HUES48 (cell line): ENCODE data around the gene PSD.
A peak's percentile ranks its signal among the peaks of the same experiment; 100 is the strongest.

Experiments used
- H3K27ac ChIP-seq: one replicate; pipeline ENCODE4 v1.7.0; 2013; ENCODE audit warnings: low read depth, low read length, inconsistent platforms
- H3K27me3 ChIP-seq: 2 replicates; pipeline ENCODE4 v1.6.1; 2013; ENCODE audit warnings: mild to moderate bottlenecking, low read length; ENCODE audit not compliant: control insufficient read depth, insufficient read depth
- H3K36me3 ChIP-seq: 2 replicates; pipeline ENCODE4 v1.6.1; 2013; ENCODE audit warnings: low read length; ENCODE audit not compliant: control insufficient read depth, insufficient read depth
- H3K4me1 ChIP-seq: 2 replicates; pipeline ENCODE4 v1.6.1; 2013; ENCODE audit warnings: mild to moderate bottlenecking, low read length; ENCODE audit not compliant: control insufficient read depth, insufficient read depth
- H3K4me3 ChIP-seq: 2 replicates; pipeline ENCODE4 v1.5.1; 2013; ENCODE audit warnings: mild to moderate bottlenecking, low read depth, low read length
- H3K9ac ChIP-seq: 2 replicates; pipeline ENCODE4 v1.6.1; 2013; ENCODE audit warnings: mild to moderate bottlenecking, low read depth, low read length, moderate library complexity
- H3K9me3 ChIP-seq: 2 replicates; pipeline ENCODE4 v1.6.1; 2013; ENCODE audit warnings: low read length; ENCODE audit not compliant: control insufficient read depth, insufficient read depth

The PSD gene

GRCh38 chr10:102438374-102438773 lies 19.8 kb upstream of the PSD start:
- H3K4me3 ChIP-seq: no peak overlapping the region
- H3K27me3 ChIP-seq: peaks cover 39% of the 10 kb centered on the region
- H3K36me3 ChIP-seq: no peaks in the 10 kb centered on the region
- H3K4me1 ChIP-seq: peaks cover 12% of the 10 kb centered on the region
- H3K27ac ChIP-seq: no peak overlapping the region
- H3K9me3 ChIP-seq: no peaks in the 10 kb centered on the region
- H3K9ac ChIP-seq: no peak overlapping the region

DNA sequence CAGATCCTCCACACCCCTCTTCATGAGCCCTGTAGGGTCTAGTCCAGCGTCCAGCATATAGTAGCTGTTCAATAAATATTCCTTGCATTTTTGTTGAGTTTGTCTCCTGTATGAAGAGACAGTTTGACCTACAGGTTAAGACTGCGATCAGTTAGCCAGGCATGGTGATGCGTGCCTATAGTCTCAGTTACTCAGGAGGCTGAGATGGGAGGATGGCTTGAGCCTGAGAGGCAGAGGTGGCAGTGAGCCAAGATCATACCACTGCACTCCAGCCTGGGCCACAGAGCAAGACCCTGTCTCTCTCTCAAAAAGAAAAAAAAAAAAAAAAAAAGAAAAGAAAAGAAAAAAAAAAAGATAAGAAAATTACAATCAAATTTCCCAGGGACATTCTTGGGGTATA lies 18.9 kb upstream of the PSD start:
- Histone ChIP-seq H3K9me3 (no peaks in the 10 kb centered on the region), H3K27ac (no peak overlapping the region), H3K36me3 (no peaks in the 10 kb centered on the region), H3K4me3 (no peak overlapping the region), H3K4me1 (peaks cover 12% of the 10 kb centered on the region), H3K27me3 (peaks cover 44% of the 10 kb centered on the region), H3K9ac (no peak overlapping the region)

- Histone ChIP-seq H3K27me3 (peaks cover 44% of the 10 kb centered on the region), H3K27ac (no peak overlapping the region), H3K9ac (no peak overlapping the region), H3K4me3 (no peak overlapping the region), H3K36me3 (no peaks in the 10 kb centered on the region), H3K9me3 (no peaks in the 10 kb centered on the region), H3K4me1 (peaks cover 16% of the 10 kb centered on the region)
These were observed 17.7 kb upstream of the PSD start for GRCh38 chr10:102436312-102436711.

- Histone ChIP-seq H3K27me3 (peaks cover 44% of the 10 kb centered on the region), H3K4me3 (peak overlapping the region; percentile 53), H3K9ac (no peak overlapping the region), H3K36me3 (no peaks in the 10 kb centered on the region), H3K27ac (no peak overlapping the region), H3K9me3 (no peaks in the 10 kb centered on the region), H3K4me1 (peaks cover 16% of the 10 kb centered on the region)
These were observed 17.1 kb upstream of the PSD start for GRCh38 chr10:102435529-102436233.

DNA sequence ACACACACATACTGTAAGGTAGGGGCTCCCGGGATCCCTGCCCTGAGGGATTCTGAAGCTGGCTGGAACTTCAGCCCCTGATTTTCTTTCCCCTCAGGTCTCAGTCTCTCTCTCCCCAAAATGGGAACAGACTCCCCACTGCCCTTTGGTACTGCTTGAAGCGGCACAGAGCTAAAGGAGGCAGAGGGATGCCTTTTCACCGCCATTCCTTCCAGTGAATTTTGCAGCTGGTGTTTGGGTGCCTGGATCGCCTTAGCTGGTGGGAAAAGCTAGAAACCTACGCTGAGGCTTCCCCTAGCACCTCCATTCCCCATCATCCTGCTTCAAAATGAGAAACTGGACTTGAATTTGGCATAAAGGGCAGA lies 16.5 kb upstream of the PSD start:
- no peaks in the 10 kb centered on the region for H3K9me3 ChIP-seq
- H3K27ac ChIP-seq: no peak overlapping the region
- H3K4me3 ChIP-seq: peak overlapping the region; percentile 53
- H3K9ac ChIP-seq: no peak overlapping the region
- H3K4me1 ChIP-seq: peaks cover 16% of the 10 kb centered on the region
- H3K36me3 ChIP-seq: no peaks in the 10 kb centered on the region
- H3K27me3 ChIP-seq: peaks cover 44% of the 10 kb centered on the region

GRCh38 chr10:102434394-102435132 lies 16.0 kb upstream of the PSD start:
- Histone ChIP-seq H3K27ac (no peak overlapping the region), H3K9me3 (no peaks in the 10 kb centered on the region), H3K9ac (no peak overlapping the region), H3K4me3 (peak overlapping the region; percentile 53; the same call in 1 of the 2 replicates), H3K27me3 (peaks cover 44% of the 10 kb centered on the region), H3K4me1 (peaks cover 16% of the 10 kb centered on the region), H3K36me3 (no peaks in the 10 kb centered on the region)

GRCh38 chr10:102433619-102434046 lies 15.0 kb upstream of the PSD start:
- Histone ChIP-seq H3K9ac (no peak overlapping the region), H3K4me1 (peaks cover 16% of the 10 kb centered on the region)

DNA sequence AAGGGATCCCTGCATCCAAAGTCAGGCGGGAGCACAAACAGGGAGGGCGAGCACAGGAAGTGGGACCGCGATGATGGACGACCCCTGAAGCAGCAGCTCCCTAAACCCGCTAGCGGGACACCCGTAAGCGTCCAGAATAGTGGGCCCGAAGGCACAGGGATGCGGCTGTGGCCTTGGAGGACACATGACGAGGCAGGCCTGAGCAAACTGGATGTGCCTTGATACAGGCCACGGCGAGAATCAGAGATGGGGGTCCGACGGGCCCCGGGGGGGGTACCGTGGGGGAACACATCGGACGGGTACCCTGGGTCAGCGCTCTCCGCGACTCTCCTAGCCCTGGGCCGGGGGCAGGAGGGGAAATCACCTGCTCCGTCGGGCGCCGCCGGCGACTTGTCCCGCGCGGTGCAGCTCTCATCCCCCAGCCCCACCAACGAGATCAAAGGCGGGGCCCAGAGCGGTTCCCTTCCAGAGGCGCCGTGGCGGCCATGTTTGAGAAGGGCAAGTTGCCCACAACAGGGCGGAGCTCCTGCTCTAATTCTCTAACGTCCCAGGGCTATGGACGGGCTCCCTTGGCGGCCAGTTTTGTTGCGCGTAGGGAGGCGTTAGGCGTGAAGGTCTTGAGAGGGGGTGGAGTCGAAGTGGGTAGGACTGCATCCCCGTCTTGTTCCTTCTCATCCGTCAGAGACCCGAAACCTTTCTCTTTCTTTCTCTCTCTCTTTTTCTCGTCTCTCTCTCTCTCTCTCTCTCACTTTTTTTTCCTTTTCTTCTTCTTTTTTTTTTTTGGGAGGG lies 13.8 kb upstream of the PSD start, which contains the start of gene CUEDC2:
CUEDC2 (minus strand) TSS at position 413 of the 789 bp plus-strand sequence. CDS start 7,386 bp downstream, outside the sequence.
- Histone ChIP-seq H3K27me3 (peaks cover 42% of the 10 kb centered on the region), H3K9ac (peak within 1 kb of the TSS; percentile 58; the same call in 1 of the 2 replicates), H3K4me1 (peaks cover 16% of the 10 kb centered on the region), H3K9me3 (no peaks in the 10 kb centered on the region), H3K27ac (peak within 1 kb of the TSS; percentile 38), H3K4me3 (peak within 1 kb of the TSS; percentile 77), H3K36me3 (no peaks in the 10 kb centered on the region)

More at GRCh38 chr10:102433619-102434046, 15.0 kb upstream of the PSD start:
- no peak overlapping the region for H3K4me3 ChIP-seq
- H3K36me3 ChIP-seq: no peaks in the 10 kb centered on the region
- no peak overlapping the region for H3K27ac ChIP-seq
- no peaks in the 10 kb centered on the region for H3K9me3 ChIP-seq
- H3K27me3 ChIP-seq: peaks cover 44% of the 10 kb centered on the region

- Histone ChIP-seq H3K27me3 (peaks cover 36% of the 10 kb centered on the region), H3K4me1 (peaks cover 16% of the 10 kb centered on the region), H3K9me3 (no peaks in the 10 kb centered on the region), H3K4me3 (peak overlapping the region; percentile 77), H3K9ac (peak overlapping the region; percentile 58; the same call in 1 of the 2 replicates), H3K27ac (peak overlapping the region; percentile 38), H3K36me3 (no peaks in the 10 kb centered on the region)
These were observed 13.0 kb upstream of the PSD start for GRCh38 chr10:102431452-102432124.

GRCh38 chr10:102429468-102429867 lies 10.9 kb upstream of the PSD start:
- peaks cover 6% of the 10 kb centered on the region; the same call in 1 of the 2 replicates for H3K4me1 ChIP-seq
- no peak overlapping the region for H3K4me3 ChIP-seq
- peaks cover 16% of the 10 kb centered on the region for H3K27me3 ChIP-seq
- H3K9me3 ChIP-seq: no peaks in the 10 kb centered on the region
- H3K27ac ChIP-seq: no peak overlapping the region
- H3K36me3 ChIP-seq: 0 out of 2 replicates have a peak, but pooled peaks cover 4% of the 10 kb centered on the region
- H3K9ac ChIP-seq: no peak overlapping the region
